Spleen (tissue), 7 donors: ENCODE measurements around the gene RNF167.

ENCODE experiments used
- CTCF ChIP-seq, 11 experiments: fragments of 200-600 bp in 7 of 11; fragments of 450-650 bp in 4 of 11; sonication (generic) in 4 of 11; IDR thresholded peaks in 8 of 11; conservative IDR thresholded peaks in 3 of 11; 1 replicate in 7 of 11; 2 replicates in 4 of 11; pipeline versions ENCODE4 v1.4.0 to v1.8.0; 2016 to 2021; ENCODE audit warnings: antibody characterized with exemption in 11 of 11, inconsistent platforms in 4 of 11, mild to moderate bottlenecking in 1 of 11
- POLR2A ChIP-seq, 3 donors: fragments of 450-650 bp; IDR thresholded peaks; one replicate each; pipeline ENCODE4 v1.5.1; 2017; ENCODE audit warnings: antibody characterized with exemption in 3 of 3, mild to moderate bottlenecking in 1 of 3
- POLR2AphosphoS5 ChIP-seq, 3 donors: sonication (generic); formaldehyde crosslinking; IDR thresholded peaks; one replicate each; pipeline ENCODE4 v1.5.1; 2017; ENCODE audit warnings: antibody characterized with exemption in 3 of 3
- donor health status: DM: no; HTN: no; CAD: no; lungs with moderate emphysema.
- donor health status: DM: no; HTN: no; CAD: no.
- donor health status: DM: no; HTN: no; CAD: no.

GRCh38 chr17:4948931-4949320 lies 8.9 kb downstream of the RNF167 start:
- TF ChIP-seq CTCF (IDR thresholded peaks at IDR 0.05 in 8 of 11, conservative IDR thresholded peaks at IDR 0.05 in 3 of 11): no peak
- TF ChIP-seq POLR2A (IDR thresholded peaks at IDR 0.05): no peak
- peak in 2 of 3 donors; percentile 57 to 66 for TF ChIP-seq POLR2AphosphoS5 (IDR thresholded peaks at IDR 0.05)
